ENCODE data around the gene NOP16.

- TF ChIP-seq POLR2A (IDR thresholded peaks at IDR 0.05) (no peak), CTCF (IDR thresholded peaks at IDR 0.05) (no peak)
Measured at GRCh38 chr5:176409765-176410164, 21.4 kb upstream of the NOP16 start.

Data from lower leg skin (tissue), 3 donors.